GOT3 (cell line): ENCODE measurements around the gene TMEM250.

Experiments used
- DNase-seq: peaks from one replicate; lab custom pipeline; 2025; ENCODE audit warnings: mixed read lengths; lab: John Stamatoyannopoulos, UW

Gene TMEM250

DNA sequence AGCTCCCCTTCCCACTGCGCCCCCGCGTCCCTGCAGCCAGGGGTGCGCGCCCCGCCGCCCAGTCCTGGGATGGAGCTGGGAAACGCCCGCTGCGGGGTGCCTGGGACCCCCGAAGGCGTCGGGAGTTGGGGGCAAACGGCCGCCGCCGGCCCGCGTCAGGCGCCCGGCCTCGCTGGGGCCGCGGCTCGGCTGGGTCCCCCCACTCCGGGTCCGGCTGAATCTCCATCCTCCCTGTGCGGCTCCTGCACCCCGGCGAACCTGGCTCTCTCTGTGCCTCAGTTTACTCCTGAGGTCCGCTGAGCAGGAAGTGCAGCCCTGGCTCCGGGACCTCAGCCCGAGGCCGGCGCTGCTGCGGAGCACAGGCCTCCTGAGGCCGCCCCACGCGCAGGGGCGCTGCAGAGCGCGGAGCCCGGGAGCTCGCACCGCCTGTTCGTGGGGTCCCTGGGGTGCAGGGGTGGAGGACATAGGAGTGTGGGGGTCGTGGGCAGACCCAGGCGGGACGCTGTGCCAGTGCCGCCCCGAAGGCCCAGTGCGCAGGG, 13.9 kb upstream of the TMEM250 start:
- no peak for DNase-seq

DNA sequence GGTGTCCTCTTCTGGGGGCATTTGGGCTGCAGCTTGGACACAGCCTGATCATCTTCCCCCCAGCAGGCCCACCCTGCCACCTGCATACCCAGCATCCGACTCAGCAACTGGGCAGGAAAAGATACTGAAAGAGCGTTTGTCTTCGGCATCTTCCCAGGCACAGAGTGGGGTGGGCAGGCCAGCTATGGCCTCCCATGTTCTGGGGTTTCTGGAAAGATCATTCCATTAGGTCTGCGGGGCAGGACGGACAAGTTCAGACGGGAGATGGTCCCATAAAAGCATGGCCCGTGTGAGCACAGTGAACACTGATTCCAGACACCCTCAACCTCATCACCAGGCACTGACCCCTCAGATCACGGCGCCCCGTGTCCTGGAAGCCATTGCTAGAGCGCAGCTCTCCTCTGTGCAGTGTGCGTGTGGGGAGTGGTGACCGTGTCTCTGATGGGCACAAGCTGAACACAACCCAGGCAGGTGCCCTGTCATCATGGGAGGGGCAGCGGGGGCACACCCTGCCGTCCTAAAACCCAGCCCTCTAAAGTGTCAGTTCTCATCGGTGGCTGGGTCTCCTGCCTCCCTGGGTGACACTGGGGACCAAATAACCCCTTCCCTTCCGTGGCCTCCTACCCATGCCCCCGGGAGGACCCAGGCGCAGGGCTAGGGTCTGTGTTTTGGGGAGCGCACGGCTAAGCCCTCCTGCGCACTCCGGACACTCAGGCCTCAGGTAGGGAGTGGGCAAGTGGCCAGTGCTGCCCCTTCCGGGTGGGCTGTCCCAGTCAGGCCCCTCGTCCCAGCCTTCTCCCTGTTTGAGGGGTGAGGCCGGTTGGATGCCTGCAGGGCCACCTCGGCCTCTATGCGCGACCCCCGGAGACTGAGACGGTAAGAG, 13.2 kb upstream of the TMEM250 start:
- DNase-seq, result no peak

DNA sequence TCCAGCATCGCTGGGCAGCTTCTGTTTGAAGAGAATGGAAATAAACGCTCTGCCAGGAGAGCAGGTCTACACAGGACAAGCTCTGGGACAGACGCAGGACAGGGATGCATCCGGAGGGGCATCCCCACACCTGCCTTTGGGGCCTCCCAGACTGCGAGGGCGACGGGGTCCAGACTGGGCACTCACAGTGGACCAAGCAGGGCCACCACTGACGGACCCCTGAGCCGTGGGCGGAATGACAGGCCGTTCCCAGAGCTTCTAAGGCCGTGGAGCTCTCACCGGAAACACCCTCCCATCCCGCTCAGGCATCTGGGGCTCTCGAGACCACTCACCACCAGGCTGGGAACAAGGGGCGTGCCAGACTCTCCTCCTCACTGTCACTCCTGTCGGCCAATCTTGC, 10.5 kb upstream of the TMEM250 start:
- DNase-seq, result no peak

DNA sequence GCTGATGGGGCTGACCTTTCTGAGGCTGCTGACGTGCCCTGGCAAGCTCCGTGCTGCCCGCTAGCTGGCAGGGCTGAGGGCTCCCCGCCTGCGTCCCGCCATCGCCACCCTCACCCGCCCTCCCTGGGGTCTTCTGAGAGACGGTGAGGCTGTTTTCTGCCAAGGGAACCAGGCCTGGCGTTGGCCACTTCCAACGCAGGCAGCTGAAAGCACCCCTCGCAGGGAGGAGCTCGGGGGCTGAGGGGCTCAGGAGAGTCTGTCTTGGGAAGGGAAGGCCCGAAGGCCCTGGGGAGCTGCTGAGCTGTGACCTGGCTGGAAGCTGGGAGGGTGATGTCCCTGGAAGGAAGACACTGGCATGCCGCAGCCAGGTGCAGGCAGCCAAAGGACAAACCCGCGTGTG, 9.8 kb upstream of the TMEM250 start:
- no peak for DNase-seq

DNA sequence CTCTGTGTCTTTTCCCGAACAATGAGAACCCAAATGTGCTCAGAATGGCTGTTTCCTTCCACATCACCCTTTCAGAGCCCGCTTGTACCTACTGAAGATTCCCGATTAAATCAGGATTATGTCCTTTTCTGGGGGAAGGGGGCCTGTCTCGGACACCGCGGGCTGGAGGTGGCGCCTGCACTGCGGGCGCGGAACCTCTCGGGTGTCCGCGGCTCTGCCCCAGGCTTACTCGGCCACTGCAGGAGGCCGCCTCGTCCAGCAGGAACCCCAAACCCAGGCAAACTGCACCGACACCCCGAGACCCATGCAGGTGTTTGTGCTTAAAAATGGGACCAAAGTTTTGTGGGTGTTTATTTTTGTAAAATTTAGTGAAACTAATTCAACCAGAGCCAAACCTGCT, 8.6 kb upstream of the TMEM250 start:
- no peak for DNase-seq

DNA sequence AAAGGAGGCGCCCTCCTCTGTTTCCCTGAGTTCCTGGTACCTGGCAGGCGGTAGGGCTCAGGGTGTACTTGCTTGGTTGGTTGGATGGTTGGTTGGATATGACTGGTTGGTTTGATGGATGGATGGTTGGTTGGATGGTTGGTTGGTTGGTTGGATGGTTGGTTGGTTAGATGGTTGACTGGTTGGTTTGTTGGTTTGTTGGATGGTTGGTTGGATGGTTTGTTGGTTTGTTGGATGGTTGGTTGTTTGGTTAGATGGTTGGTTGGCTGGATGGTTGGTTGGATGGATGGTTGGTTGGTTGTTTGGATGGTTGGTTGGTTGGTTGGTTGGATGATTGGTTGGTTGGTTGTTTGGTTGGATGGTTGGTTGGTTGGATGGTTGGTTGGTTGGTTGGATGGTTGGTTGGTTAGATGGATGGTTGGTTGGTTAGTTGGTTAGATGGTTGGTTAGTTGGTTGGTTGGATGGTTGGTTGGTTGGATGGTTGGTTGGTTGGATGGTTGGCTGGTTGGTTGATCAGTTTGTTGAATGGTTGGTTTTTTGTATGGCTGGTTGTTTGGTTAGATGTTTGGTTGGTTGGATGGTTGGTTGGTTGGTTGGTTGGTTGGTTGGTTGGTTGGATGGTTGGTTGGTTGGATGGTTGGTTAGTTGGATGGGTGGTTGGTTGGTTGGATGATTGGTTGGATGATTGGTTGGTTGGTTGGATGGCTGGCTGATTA, 6.5 kb upstream of the TMEM250 start:
- no peak for DNase-seq

DNA sequence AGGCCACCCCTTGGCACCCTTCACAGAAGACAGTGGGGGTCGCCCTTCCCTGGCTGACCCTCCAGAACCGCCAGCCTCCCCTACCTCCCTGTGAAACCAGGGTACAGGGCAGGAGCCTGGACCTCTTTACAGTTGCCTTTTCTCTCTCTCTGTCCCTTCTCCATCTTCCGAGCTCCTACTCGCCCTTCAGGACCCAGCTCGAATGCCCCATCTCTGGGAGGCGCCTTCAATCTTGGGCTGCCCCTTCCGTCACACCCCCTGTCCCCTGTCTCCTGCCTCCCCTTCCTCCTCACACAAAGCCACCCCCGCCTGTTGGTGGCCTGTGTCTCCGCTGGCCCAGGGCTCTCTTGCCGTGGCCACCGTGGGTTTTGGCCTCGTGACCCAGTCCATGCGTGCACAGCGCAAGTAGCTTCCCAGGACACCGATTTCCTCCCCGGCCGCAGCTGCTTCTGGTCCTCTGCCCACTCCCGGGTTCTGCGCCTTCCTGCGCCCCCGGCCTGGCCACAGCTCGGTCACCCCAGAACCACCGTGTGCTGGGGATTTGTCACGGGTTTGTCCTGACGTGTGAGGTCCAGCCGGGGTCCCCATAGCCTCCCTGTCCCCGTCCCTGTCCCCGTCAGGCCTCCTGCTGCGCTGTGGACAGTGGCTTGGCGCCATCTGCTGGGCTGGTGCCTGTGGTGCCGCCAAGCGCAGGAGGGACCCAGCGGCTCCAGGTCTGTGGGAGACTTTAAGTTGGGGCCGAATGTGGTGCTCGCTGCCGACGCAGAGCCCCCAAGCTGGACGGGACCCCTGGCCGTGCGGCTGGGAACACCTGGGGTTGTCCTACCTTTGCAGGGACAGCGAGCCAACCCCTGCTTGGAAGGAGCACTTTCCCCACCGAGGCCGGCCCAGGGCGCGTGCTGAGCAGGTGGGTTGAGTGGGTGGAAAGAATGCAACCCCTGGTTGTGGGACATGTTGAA, 4.0 kb upstream of the TMEM250 start:
- DNase-seq, result no peak

DNA sequence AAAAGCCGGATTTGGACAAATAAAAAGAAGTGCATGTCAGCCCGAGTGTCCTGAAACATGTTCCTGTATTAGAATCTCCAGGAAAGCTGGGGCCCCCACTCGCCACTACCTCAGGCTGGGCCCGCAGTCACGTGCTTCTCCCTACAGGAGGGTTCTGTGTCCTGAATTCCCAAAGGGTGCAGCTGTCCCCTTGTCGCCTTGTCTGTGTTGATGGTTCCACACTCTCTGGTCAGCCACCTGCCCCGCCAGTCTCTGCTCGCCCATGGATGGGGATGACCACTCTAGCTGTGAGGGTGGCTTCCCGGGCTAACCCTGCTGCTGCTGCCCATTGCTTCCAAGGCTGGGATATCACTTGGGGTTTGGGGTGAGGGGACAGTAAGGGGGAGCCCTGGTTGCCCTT, 3.1 kb upstream of the TMEM250 start:
- no peak for DNase-seq

DNA sequence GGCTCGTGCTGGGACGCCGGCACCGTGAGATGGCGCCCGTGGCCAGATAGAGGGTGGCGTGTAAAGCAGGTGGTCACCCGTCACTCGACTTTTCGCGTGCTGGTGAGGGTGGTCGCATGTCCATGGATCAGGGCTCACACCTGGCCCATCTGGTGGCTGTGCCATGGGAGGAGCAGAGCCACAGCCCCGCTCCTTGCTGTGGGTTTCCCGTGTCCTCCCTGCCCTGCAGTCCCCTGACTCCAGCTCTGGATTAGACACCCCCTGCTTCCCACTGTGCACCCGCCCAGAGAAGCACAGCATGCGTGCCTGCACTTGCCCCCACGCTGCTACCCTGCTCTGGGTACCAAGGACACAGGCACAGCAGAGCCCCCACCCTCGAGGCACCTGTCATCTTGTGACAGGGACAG, 1.8 kb upstream of the TMEM250 start:
- no peak for DNase-seq

DNA sequence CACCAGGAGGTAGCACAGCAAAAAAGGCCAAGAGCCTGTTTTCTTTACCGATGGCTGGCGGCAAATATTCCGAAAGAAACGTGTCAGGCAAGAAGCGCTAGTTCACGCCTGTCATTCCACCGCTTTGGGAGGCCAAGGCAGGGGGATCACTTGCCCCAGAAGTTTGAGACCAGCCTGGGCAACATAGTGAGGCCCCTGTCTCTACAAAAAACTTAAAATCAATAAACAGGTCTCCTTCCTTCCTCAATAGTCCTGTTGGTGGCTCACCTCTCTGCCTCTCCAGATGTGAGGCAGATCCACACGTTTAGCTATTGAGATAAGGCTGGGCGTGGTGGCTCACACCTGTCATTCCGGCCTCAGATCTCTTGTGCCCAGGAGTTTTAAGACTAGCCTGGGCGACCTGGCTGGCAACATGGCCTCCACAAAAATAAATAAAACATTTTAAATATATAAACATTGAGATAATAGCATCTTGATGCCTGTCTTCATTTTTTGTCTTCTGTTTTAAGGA, 1.3 kb upstream of the TMEM250 start:
- DNase-seq, result no peak

DNA sequence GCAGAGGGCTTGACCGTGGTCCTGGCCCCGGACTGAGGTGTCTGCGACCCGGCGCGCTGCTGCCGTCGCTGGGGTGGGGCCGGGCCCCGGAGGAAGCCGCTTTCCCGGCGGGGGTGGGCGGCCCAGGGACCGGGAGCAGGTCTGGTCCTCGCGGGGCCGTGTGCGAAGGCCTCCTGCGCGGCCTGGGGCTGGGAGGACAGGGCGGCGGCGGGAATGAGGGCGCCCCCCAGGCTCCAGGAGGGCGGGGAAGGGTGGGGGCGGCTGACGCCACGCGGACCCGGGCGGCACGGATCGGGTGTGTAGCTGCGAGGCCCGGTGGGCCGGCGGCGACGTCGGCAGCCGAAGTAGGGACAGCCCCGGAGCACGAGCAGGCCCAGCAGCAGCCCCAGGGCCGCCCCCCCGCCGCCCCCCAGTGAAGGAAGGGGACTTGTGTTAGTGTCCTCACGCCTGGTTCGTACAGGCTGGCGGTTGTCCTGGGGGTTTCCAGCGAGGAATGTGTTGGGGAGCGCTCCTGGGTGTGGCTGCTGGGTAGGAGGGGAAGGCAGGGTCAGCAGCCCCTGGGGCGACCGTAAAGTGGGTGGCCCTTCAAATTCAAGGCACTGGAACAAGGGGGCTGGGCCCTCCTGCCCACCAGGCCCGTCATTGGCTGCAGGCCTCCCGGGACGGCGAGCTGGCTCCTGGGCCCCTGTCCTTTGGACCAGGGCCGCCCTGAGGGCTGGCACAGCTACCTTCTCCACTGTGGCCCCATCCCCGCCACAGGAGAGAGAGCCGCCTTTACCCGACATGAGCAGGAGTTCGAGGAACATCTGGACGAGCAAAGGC, 597 bp upstream of the TMEM250 start:
- DNase-seq, result no peak

DNA sequence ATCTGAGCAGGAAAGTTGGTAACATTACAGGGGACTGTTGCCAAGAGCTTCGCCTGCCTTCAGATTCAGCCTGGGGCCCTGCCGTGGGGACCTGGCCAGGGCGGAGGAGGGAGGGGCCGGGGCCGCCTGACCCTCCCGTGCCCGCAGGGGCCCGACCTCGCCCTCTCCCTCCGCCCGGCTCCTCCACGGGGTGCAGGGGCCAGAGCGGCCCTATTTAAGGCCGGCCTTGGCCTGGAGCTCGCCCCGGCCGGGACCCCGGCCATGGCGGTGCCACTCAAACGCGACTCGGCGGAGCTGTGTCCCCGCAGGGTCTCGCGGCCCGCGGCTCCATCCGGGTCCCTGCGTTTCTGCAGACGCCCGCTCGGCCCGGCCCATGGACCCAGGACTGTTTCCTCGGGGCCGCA, 757 bp downstream of the TMEM250 start:
- no peak for DNase-seq

DNA sequence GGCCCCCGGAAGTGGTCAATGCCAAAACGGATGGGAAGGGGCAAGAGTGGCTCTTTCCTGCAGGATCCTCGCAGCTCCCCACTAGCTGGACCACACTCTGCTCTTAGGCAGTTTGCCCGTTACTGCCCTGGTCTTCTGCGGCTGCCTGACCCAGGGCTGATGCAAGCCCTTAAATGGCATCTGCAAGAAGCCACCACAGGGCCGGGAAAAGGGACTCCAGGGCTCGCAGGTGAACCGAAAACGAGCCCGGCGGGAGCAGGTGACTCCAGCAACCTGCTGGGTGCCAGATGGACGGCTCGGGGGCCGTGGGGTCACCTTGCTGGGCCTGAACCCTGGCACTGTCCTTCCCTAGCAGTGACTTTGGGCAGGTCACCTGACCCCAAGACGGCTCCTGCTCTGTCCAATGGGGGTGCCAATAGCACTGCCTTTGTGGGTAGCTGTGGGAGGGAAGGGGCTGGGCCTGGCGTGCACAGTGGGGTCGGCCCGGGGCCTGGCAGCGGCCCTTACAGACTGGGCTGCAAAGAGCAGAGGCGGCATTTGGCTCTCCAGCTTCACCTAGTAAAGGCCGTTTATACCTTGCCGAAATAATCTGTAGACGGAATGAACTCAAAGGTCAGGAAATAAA, 1.3 kb downstream of the TMEM250 start:
- no peak for DNase-seq

DNA sequence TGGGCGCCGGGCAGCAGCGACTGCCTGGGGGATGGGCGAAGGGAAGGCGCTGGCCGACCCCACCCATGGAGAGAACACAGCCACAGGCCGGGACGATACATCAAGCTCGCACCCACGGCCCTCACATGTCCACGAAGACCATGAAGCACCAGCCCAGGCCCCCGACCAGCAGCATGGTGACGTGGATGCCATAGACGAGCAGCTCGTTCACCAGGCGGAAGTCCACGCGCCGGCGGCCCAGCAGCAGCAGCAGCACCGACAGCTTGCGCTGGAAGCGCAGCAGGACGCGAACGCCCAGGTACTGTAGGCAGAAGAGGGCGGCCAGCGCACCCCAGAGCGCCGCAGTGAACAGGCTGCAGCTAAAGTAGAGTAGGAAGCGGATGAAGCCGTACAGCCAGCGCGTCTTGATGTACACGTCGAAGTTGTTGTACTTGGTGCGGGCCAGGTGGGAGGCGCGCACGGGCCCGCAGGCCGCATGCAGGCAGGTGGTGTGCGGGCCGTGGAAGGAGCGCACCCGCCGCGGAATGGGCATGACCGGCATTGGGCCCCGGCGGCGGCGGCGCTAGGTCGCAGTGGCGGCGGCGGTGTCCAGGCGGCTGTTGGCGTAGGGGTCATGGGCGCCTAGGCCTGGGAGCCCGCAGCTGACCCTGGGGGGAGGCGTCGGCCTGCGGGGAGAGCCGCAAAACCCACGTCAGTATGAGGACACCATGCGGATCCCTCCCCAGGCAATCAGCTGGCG, 2.1 kb downstream of the TMEM250 start:
- no peak for DNase-seq

DNA sequence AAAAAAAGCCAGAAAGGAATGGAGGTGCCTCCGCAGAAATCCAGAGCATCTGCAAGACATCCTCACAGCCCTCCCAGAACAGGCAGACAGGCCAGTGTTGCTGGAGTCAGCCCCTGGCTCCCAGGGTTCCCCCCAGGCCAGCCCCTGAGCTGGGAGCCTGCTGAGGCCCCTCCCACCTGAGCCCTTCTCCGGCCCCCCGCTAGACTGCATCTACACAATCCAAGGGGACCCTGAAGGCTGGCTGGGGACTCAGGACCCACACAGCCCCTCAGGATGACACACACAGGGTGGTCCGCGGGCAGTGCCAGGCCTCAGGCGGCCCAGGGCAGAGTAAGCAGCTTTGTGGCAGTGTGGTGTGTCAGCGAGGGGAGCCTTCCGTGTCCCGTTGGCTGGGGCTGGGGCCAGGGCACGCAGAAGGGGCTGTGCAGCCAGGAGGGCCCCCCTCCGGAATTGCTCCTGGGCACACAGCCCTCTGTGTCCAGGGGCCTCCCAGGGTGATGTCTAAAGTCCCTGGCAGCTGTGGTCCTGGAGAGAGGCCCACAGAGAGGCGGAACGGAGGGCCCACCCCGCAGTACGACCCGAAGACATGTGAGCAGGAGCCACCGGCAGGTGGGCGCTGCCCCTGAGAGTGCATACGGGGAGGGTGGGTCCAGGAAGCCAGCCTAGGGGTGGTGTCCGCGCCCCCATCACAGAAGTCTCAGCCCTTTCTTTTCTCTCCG, 2.9 kb downstream of the TMEM250 start:
- no peak for DNase-seq

DNA sequence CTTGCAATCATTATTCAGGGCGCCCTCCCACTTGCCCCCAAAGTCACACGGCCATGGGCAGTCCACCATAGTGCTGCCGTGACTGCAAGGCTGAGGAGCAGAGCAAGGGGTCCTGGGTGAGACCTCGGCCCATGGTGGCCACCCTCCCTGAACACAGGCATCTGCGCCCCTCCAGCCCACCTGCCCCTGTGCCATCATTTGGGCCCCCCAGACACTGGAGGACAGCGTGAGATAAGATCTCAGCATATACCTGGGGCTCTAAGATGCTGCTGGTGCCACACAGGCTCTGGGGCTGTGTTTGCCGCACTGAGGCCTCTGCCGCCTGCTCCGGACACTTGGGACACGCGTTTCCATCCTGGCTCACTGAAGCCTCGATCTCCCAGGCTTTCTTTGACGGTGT, 3.5 kb downstream of the TMEM250 start:
- DNase-seq, result no peak

DNA sequence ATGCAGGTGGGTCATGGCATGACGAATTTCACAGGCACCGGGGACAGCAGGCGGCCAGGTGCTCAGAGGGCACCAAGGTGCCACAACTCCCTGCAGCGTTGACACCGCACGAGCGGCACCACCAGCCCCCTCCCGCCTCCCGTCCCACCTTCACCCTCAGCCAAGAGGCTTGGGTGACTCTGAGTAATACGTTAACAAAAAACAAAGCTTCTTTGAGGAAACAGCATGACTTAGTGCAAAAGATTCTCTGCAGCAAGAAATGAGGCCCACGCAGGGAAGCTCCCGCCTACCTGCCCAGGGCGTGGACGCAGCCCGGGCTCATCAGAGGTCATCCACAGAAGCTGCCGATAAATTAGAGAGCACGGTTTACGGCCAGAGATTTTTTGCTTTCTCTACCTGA, 4.1 kb downstream of the TMEM250 start:
- DNase-seq, result no peak

DNA sequence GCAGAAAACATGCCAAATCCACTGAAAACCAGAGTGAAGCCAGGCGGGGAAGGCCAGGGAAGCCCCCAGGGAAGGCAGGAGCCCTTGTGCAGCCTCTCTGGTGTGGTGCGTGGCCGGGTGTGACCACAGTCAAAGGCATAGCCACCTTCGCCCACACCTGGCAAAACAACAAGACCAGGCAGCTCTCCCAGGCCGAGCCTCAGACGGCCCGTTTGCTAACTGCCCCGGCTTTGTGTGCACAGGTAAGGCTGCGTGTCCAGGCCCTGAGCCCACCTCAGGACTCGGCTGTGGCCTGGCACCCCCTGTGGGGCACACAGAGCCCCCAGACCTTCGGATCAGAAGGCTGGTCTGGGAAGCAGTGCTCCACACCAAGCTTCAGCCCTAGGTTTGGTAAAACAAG, 6.1 kb downstream of the TMEM250 start:
- DNase-seq, result no peak

DNA sequence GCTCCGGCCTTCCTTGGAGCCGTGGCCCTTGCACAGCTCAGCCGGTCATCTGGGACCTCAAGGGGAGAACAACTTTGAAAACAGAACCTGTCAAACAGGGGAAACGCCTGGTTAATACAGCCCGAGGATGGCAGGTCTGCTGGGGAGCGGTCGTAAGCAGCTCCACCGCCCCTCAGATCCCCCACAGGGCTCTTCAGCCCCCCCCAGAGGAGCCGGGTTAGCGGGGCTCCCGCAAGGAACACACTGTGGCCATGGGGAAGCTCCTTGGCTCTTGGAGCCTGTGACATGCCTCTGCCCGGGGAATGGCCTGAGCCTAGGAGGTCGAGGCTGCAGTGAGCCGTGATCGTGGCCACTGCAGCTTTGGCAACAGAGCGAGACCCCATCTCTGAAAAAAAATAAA, 6.8 kb downstream of the TMEM250 start:
- no peak for DNase-seq
